ENCODE measurements around the gene ATG101.
A peak's percentile ranks its signal among the peaks of the same experiment; 100 is the strongest.

The ATG101 gene

GRCh38 chr12:52069327-52070184 is at the start of gene ATG101:
ATG101 (plus strand) TSS chr12:52069978; CDS start chr12:52073651, 3,673 bp downstream.
- DNase-seq: peak; percentile 91

- DNase-seq: peak; percentile 77
Measured at GRCh38 chr12:52020539-52021336, 49.0 kb upstream of the ATG101 start.

GRCh38 chr12:52022841-52023181 is 47.0 kb upstream of the ATG101 start:
- no peak for DNase-seq

GRCh38 chr12:52023182-52023975 is 46.4 kb upstream of the ATG101 start:
- DNase-seq: peak; percentile 98

GRCh38 chr12:52023976-52024688 is 45.6 kb upstream of the ATG101 start:
- no peak for DNase-seq

GRCh38 chr12:52024845-52025230 is 44.9 kb upstream of the ATG101 start:
- peak; percentile 80 for DNase-seq

- no peak for DNase-seq
Measured at GRCh38 chr12:52026263-52026662, 43.5 kb upstream of the ATG101 start.

- DNase-seq: no peak
Measured at GRCh38 chr12:52027085-52027843, 42.5 kb upstream of the ATG101 start.

GRCh38 chr12:52029685-52030084 is 40.1 kb upstream of the ATG101 start:
- DNase-seq: no peak

- no peak for DNase-seq
Measured at GRCh38 chr12:52032446-52032803, 37.4 kb upstream of the ATG101 start.

GRCh38 chr12:52032804-52033445 is 36.9 kb upstream of the ATG101 start:
- peak; percentile 94 for DNase-seq

- peak; percentile 60 for DNase-seq
Measured at GRCh38 chr12:52033446-52034140, 36.2 kb upstream of the ATG101 start.

- DNase-seq: no peak
Measured at GRCh38 chr12:52035190-52035589, 34.6 kb upstream of the ATG101 start.

- no peak for DNase-seq
Measured at GRCh38 chr12:52035926-52036325, 33.9 kb upstream of the ATG101 start.

GRCh38 chr12:52036587-52037171 is 33.1 kb upstream of the ATG101 start:
- peak; percentile 89 for DNase-seq

- peak; percentile 62 for DNase-seq
Measured at GRCh38 chr12:52037248-52037861, 32.4 kb upstream of the ATG101 start.

GRCh38 chr12:52038447-52038846 is 31.3 kb upstream of the ATG101 start:
- DNase-seq: no peak

- no peak for DNase-seq
Measured at GRCh38 chr12:52041035-52041434, 28.7 kb upstream of the ATG101 start.

- peak; percentile 62 for DNase-seq
Measured at GRCh38 chr12:52041695-52042123, 28.1 kb upstream of the ATG101 start.

All from activated CD8-positive, alpha-beta memory T cell treated with anti-CD3 and anti-CD28 coated beads, Interleukin-2, amount 50 U/mL, for 48 hours (primary cell).